PC-3 (cell line): ENCODE results near the gene RMDN3. TPM values are rescaled to one million over a fixed set of nuclear protein-coding genes. Genes with fewer than 3 reads are reported as not detected.
A peak's percentile ranks its signal among the peaks of the same experiment; 100 is the strongest.

Experiments
- ATAC-seq: fragments of 200-7000 bp; cut with Tn5 transposase; 2 replicates; pipeline ENCODE4 v1.9.1; 2020; ENCODE audit warnings: mild to moderate bottlenecking, moderate library complexity
- BruUV-seq: library from RNA; stranded (reverse); fragments of 400-500 nt; replicated peaks from 2 replicates; lab custom pipeline; 2021; lab: Mats Ljungman, UMichigan
- CTCF ChIA-PET: fragments of 300-600 bp; sonication (Branson Sonifier 250); formaldehyde crosslinking; loops from one replicate; lab custom pipeline; 2022; ENCODE audit warnings: antibody characterized with exemption; lab: Charles Lee
- POLR2A ChIA-PET: fragments of 300-600 bp; sonication (Branson Sonifier 250); formaldehyde crosslinking; loops from one replicate; lab custom pipeline; 2022; ENCODE audit warnings: antibody characterized with exemption; ENCODE audit not compliant: unreplicated experiment; lab: Charles Lee
- DNase-seq: peaks from one replicate; pipeline ENCODE4 v3.0.0-alpha.2; 2015
- H2AFZ ChIP-seq: fragments of 300-600 bp; sonication (generic); 2 replicates; pipeline ENCODE4 v1.6.0; 2016; ENCODE audit warnings: antibody characterized with exemption, low read length
- H3F3A ChIP-seq: fragments of 300-600 bp; sonication (generic); one replicate; pipeline ENCODE4 v1.6.0; 2017; ENCODE audit warnings: antibody characterized with exemption, low read length, control low read depth, mild to moderate bottlenecking; ENCODE audit not compliant: unreplicated experiment
- H3K27ac ChIP-seq: fragments of 300-600 bp; sonication (generic); 2 replicates; pipeline ENCODE4 v1.5.1; 2016; ENCODE audit warnings: mild to moderate bottlenecking, low read length
- H3K27me3 ChIP-seq: fragments of 300-600 bp; sonication (generic); 2 replicates; pipeline ENCODE4 v1.6.1; 2016; ENCODE audit warnings: low read length, mixed read lengths
- H3K36me3 ChIP-seq: fragments of 300-600 bp; sonication (generic); 2 replicates; pipeline ENCODE4 v1.6.1; 2016; ENCODE audit warnings: low read depth, mixed run types, low read length, mixed read lengths
- H3K4me1 ChIP-seq: fragments of 300-600 bp; sonication (generic); 2 replicates; pipeline ENCODE4 v1.5.1; 2016; ENCODE audit warnings: low read length; ENCODE audit not compliant: insufficient read depth
- H3K4me2 ChIP-seq: fragments of 300-600 bp; sonication (generic); 2 replicates; pipeline ENCODE4 v1.6.0; 2016; ENCODE audit warnings: low read length
- H3K4me3 ChIP-seq: fragments of 300-600 bp; sonication (generic); 2 replicates; pipeline ENCODE4 v1.5.1; 2016; ENCODE audit warnings: mild to moderate bottlenecking, low read length, mixed read lengths
- H3K79me2 ChIP-seq: fragments of 300-600 bp; sonication (generic); 2 replicates; pipeline ENCODE4 v1.6.1; 2017; ENCODE audit warnings: low read length, mixed read lengths
- H3K9ac ChIP-seq: fragments of 300-600 bp; sonication (generic); 2 replicates; pipeline ENCODE4 v1.6.0; 2016; ENCODE audit warnings: mild to moderate bottlenecking, low read length
- H3K9me2 ChIP-seq: fragments of 300-600 bp; sonication (generic); replicated peaks from 2 replicates; pipeline ENCODE4 v1.6.1; 2016; ENCODE audit warnings: mixed run types, low read length, mixed read lengths
- H3K9me3 ChIP-seq: fragments of 300-600 bp; sonication (generic); 2 replicates; pipeline ENCODE4 v1.6.1; 2016; ENCODE audit warnings: low read length, mixed read lengths
- H4K20me1 ChIP-seq: fragments of 300-600 bp; sonication (generic); 2 replicates; pipeline ENCODE4 v1.6.1; 2016; ENCODE audit warnings: low read length, mixed read lengths
- CTCF ChIP-seq: fragments of 300-600 bp; sonication (generic); conservative IDR thresholded peaks from 2 replicates; pipeline ENCODE4 v1.5.1; 2017; ENCODE audit warnings: antibody characterized with exemption, low read depth, mild to moderate bottlenecking, low read length
- EZH2 ChIP-seq: fragments of 300-600 bp; sonication (generic); IDR thresholded peaks from one replicate; pipeline ENCODE4 v1.6.1; 2017; ENCODE audit warnings: antibody characterized with exemption, mild to moderate bottlenecking, low read length; ENCODE audit not compliant: unreplicated experiment
- EZH2phosphoT487 ChIP-seq: fragments of 300-600 bp; sonication (generic); IDR thresholded peaks from 2 replicates; pipeline ENCODE4 v1.6.1; 2018; ENCODE audit warnings: mild to moderate bottlenecking, antibody characterized with exemption, low read length, borderline replicate concordance
- intact Hi-C: fragments of 100-400 bp; cut with micrococcal nuclease; formaldehyde crosslinking; loops from 2 replicates; pipeline ENCODE4 v1.9.0; 2023
- total RNA-seq: library from RNA; depleted of rRNA; stranded (reverse); fragments of >200 nt; gene quantifications from 2 replicates; pipeline ENCODE4 v1.2.3, GENCODE V29; 2014

Gene RMDN3
- total RNA-seq, 1 experiment from 2014 or later, result 21.4 TPM

- no TSS peak for BruUV-seq
- ATAC-seq (peak; percentile 86), DNase-seq (peak; percentile 28)
- intact Hi-C loops, result no loop called here
- H4K20me1 ChIP-seq, result no peaks in the 10 kb centered on the region
- H3F3A ChIP-seq, result peaks cover 6% of the 10 kb centered on the region
- peak overlapping the region; percentile 60 for H3K27ac ChIP-seq
- peak overlapping the region; percentile 43 for H3K4me2 ChIP-seq
- H2AFZ ChIP-seq, result no peak overlapping the region
- H3K9me3 ChIP-seq, result no peaks in the 10 kb centered on the region
- H3K9me2 ChIP-seq, result no peaks in the 10 kb centered on the region
- no peak for TF ChIP-seq EZH2phosphoT487
- TF ChIP-seq CTCF, result no peak
- TF ChIP-seq EZH2, result no peak
- no peak overlapping the region for H3K4me3 ChIP-seq
- ChIA-PET CTCF (interaction anchor here (0.7 to 1.6 kb wide), 3 partner anchors 121 to 166 kb away, joined by 3 to 5 read pairs (median 3); partner anchors contain the start of gene VPS18), POLR2A (no interaction called here)
- peaks cover 42% of the 10 kb centered on the region for H3K36me3 ChIP-seq
- no peaks in the 10 kb centered on the region for H3K27me3 ChIP-seq
- no peaks in the 10 kb centered on the region for H3K79me2 ChIP-seq
- H3K9ac ChIP-seq, result no peak overlapping the region
- H3K4me1 ChIP-seq, result peaks cover 18% of the 10 kb centered on the region
Observed at GRCh38 chr15:40737048-40737447, 18.0 kb downstream of the RMDN3 start.

GRCh38 chr15:40736575-40736974, 18.5 kb downstream of the RMDN3 start:
- BruUV-seq, result no TSS peak
- Histone ChIP-seq H3K27ac (peak overlapping the region; percentile 60), H3K79me2 (no peaks in the 10 kb centered on the region), H3K9me3 (no peaks in the 10 kb centered on the region), H3K4me2 (peak overlapping the region; percentile 43), H3K4me1 (peaks cover 18% of the 10 kb centered on the region), H3K9me2 (no peaks in the 10 kb centered on the region), H2AFZ (no peak overlapping the region), H3K4me3 (no peak overlapping the region), H3K36me3 (peaks cover 46% of the 10 kb centered on the region), H4K20me1 (no peaks in the 10 kb centered on the region), H3K27me3 (no peaks in the 10 kb centered on the region), H3K9ac (no peak overlapping the region), H3F3A (peaks cover 6% of the 10 kb centered on the region)
- intact Hi-C loops, result no loop called here
- TF ChIP-seq CTCF (no peak), EZH2 (no peak), EZH2phosphoT487 (no peak)
- CTCF ChIA-PET, result interaction anchor here (0.7 to 1.6 kb wide), 2 partner anchors 122 to 158 kb away, joined by 3 to 5 read pairs; partner anchors contain the start of gene VPS18
- POLR2A ChIA-PET, result no interaction called here
- peak; percentile 52 for DNase-seq
- peak; percentile 68 for ATAC-seq

GRCh38 chr15:40731034-40731433, 24.0 kb downstream of the RMDN3 start:
- Histone ChIP-seq H3K4me2 (no peak overlapping the region), H4K20me1 (no peaks in the 10 kb centered on the region), H3K79me2 (no peaks in the 10 kb centered on the region), H3K4me3 (no peak overlapping the region), H3K27me3 (no peaks in the 10 kb centered on the region), H3K9ac (no peak overlapping the region), H2AFZ (no peak overlapping the region), H3K36me3 (peaks cover 29% of the 10 kb centered on the region), H3K4me1 (peaks cover 3% of the 10 kb centered on the region), H3K9me3 (no peaks in the 10 kb centered on the region), H3K27ac (no peak overlapping the region), H3K9me2 (no peaks in the 10 kb centered on the region), H3F3A (peaks cover under 1% of the 10 kb centered on the region)
- intact Hi-C loops, result loop anchor here (2.0 kb wide), 1 partner anchor 24 kb away; no protein-coding TSS in a partner anchor
- POLR2A ChIA-PET, result no interaction called here
- no peak for TF ChIP-seq CTCF
- no peak for TF ChIP-seq EZH2phosphoT487
- TF ChIP-seq EZH2, result no peak
- ATAC-seq (no peak), DNase-seq (no peak)
- CTCF ChIA-PET, result no interaction called here
- no TSS peak for BruUV-seq
